Endothelial cell of umbilical vein (primary cell): ENCODE measurements around the gene NDUFS8. TPM values are rescaled to one million over a fixed set of nuclear protein-coding genes. Genes with fewer than 3 reads are reported as not detected.

Source experiments
- BruUV-seq: library from RNA; stranded (reverse); fragments of 400-500 nt; replicated peaks from 2 replicates; lab custom pipeline; 2021; lab: Mats Ljungman, UMichigan
- CTCF ChIA-PET: fragments of 300-600, 350-600 bp; sonication (Branson Sonifier 250); formaldehyde crosslinking; loops from one replicate; lab custom pipeline; 2021; ENCODE audit warnings: antibody characterized with exemption, inconsistent platforms; lab: Charles Lee
- POLR2A ChIA-PET: fragments of 300-600, 350-600 bp; sonication (Branson Sonifier 250); formaldehyde crosslinking; loops from one replicate; lab custom pipeline; 2021; ENCODE audit warnings: antibody characterized with exemption, inconsistent platforms; lab: Charles Lee
- DNase-seq: peaks from one replicate; pipeline ENCODE4 v3.0.0-alpha.2; 2011; ENCODE audit warnings: low read depth, low spot score
- FAIRE-seq: peaks from 2 replicates; lab custom pipeline; 2011; peaks lifted over from hg19 to GRCh38; lab: Jason Lieb, UNC
- H2AFZ ChIP-seq: 2 replicates; pipeline ENCODE4 v1.6.0; 2012; ENCODE audit warnings: low read depth, low read length, control low read depth, inconsistent platforms
- H3K27ac ChIP-seq: 2 replicates; pipeline ENCODE4 v1.5.1; 2011; ENCODE audit warnings: low read depth, mild to moderate bottlenecking, control low read depth, low read length, moderate library complexity; ENCODE audit not compliant: insufficient read depth
- H3K27me3 ChIP-seq, 2 experiments: 2 replicates each; pipeline versions ENCODE4 v1.6.0 to v1.6.1; 2011; ENCODE audit warnings: low read length in 2 of 2, mixed read lengths in 1 of 2; ENCODE audit not compliant: control insufficient read depth in 2 of 2, insufficient read depth in 2 of 2
- H3K36me3 ChIP-seq, 2 experiments: 2 replicates in 1 of 2; 3 replicates in 1 of 2; pipeline ENCODE4 v1.5.1; 2011; ENCODE audit warnings: low read length in 2 of 2, mild to moderate bottlenecking in 1 of 2, moderate library complexity in 1 of 2; ENCODE audit not compliant: control insufficient read depth in 2 of 2, insufficient read depth in 2 of 2; ENCODE audit errors: extremely low read depth in 1 of 2
- H3K4me1 ChIP-seq: 3 replicates; pipeline ENCODE4 v1.5.1; 2011; ENCODE audit warnings: mild to moderate bottlenecking, low read length; ENCODE audit not compliant: control insufficient read depth, insufficient read depth; ENCODE audit errors: extremely low read depth
- H3K4me2 ChIP-seq: 2 replicates; pipeline ENCODE4 v1.6.1; 2011; ENCODE audit warnings: low read length, control low read depth, mixed read lengths; ENCODE audit not compliant: insufficient read depth
- H3K4me3 ChIP-seq, 3 experiments: fragments of 200-600 bp in 1 of 3; sonication (generic), shearing (Covaris generic) in 1 of 3; replicated peaks in 1 of 3; 2 replicates each; pipeline ENCODE4 v1.5.1; 2011 to 2016; ENCODE audit warnings: control low read depth in 3 of 3, low read length in 3 of 3, mild to moderate bottlenecking in 2 of 3, inconsistent platforms in 1 of 3, low read depth in 1 of 3, moderate library complexity in 1 of 3; ENCODE audit not compliant: insufficient read depth in 1 of 3
- H3K79me2 ChIP-seq: 2 replicates; pipeline ENCODE4 v1.6.0; 2012; ENCODE audit warnings: low read length, inconsistent platforms; ENCODE audit not compliant: control insufficient read depth, insufficient read depth
- H3K9ac ChIP-seq: replicated peaks from 2 replicates; pipeline ENCODE3; 2011; ENCODE audit warnings: low read length, control low read depth; ENCODE audit not compliant: insufficient read depth; ENCODE audit errors: extremely low read depth
- H3K9me1 ChIP-seq: replicated peaks from 3 replicates; pipeline ENCODE4 v1.6.0; 2011; ENCODE audit warnings: mild to moderate bottlenecking, low read length; ENCODE audit not compliant: control insufficient read depth, insufficient read depth; ENCODE audit errors: extremely low read depth
- H3K9me3 ChIP-seq: replicated peaks from 2 replicates; pipeline ENCODE4 v1.5.1; 2012; ENCODE audit warnings: low read length, inconsistent platforms; ENCODE audit not compliant: control insufficient read depth, insufficient read depth
- H4K20me1 ChIP-seq: replicated peaks from 2 replicates; pipeline ENCODE3; 2011; ENCODE audit warnings: mild to moderate bottlenecking, low read length; ENCODE audit not compliant: control insufficient read depth, insufficient read depth; ENCODE audit errors: extremely low read depth
- CTCF ChIP-seq, 2 donors: IDR thresholded peaks; 1 replicate in 1 of 2; 2 replicates in 1 of 2; pipeline ENCODE4 v1.5.1; 2011; ENCODE audit warnings: low read length in 2 of 2, mild to moderate bottlenecking in 2 of 2, moderate library complexity in 2 of 2, control low read depth in 1 of 2, inconsistent platforms in 1 of 2, low read depth in 1 of 2; ENCODE audit not compliant: insufficient read depth in 1 of 2; ENCODE audit errors: extremely low read depth in 1 of 2
- EZH2 ChIP-seq: IDR thresholded peaks from 2 replicates; pipeline ENCODE4 v1.6.1; 2012; ENCODE audit warnings: borderline replicate concordance, low read depth, mild to moderate bottlenecking, moderate library complexity, low read length, inconsistent platforms; ENCODE audit not compliant: severe bottlenecking
- FOS ChIP-seq: IDR thresholded peaks from 2 replicates; pipeline ENCODE4 v1.6.1; 2011; ENCODE audit warnings: mild to moderate bottlenecking, low read length, moderate library complexity, borderline replicate concordance; ENCODE audit not compliant: insufficient read depth
- GATA2 ChIP-seq: IDR thresholded peaks from 2 replicates; pipeline ENCODE4 v1.7.0; 2011; ENCODE audit warnings: low read depth, mild to moderate bottlenecking, moderate library complexity, mixed read lengths, low read length; ENCODE audit not compliant: insufficient read length, insufficient read depth
- JUN ChIP-seq: IDR thresholded peaks from 2 replicates; pipeline ENCODE4 v1.6.1; 2011; ENCODE audit warnings: borderline replicate concordance, low read depth; ENCODE audit not compliant: insufficient read length, insufficient read depth
- MAX ChIP-seq: IDR thresholded peaks from 2 replicates; pipeline ENCODE4 v1.6.1; 2011; ENCODE audit not compliant: insufficient read depth, insufficient read length
- MYC ChIP-seq: IDR thresholded peaks from one replicate; pipeline ENCODE4 v1.6.1; 2011; ENCODE audit warnings: mild to moderate bottlenecking, low read depth, low read length
- POLR2A ChIP-seq: IDR thresholded peaks from 2 replicates; pipeline ENCODE4 v1.6.1; 2012; ENCODE audit warnings: low read depth, mild to moderate bottlenecking, control low read depth, low read length
- dilution Hi-C: fragments of 300-500 bp; cut with MboI; formaldehyde crosslinking; loops from one replicate; pipeline ENCODE4 v1.15.0; 2019; ENCODE audit warnings: low sequenced_read_pairs; ENCODE audit not compliant: extremely low pct_ligation_motif_present
- intact Hi-C: fragments of 100-400 bp; cut with micrococcal nuclease; formaldehyde crosslinking; loops from one replicate; pipeline ENCODE4 v1.10.0; 2022
- polyA plus RNA-seq, 4 experiments: library from polyadenylated mRNA; depleted of rRNA in 3 of 4; stranded (reverse) in 3 of 4; unstranded in 1 of 4; fragments of >200 nt; gene quantifications; 2 replicates each; pipeline versions ENCODE4 v1.2.1 to v1.2.3, GENCODE V29; 2011 to 2012; ENCODE audit warnings: missing spikeins in 1 of 4
- total RNA-seq: library from RNA; stranded (reverse); gene quantifications from 2 replicates; pipeline ENCODE4 v1.2.3, GENCODE V29; 2021

The NDUFS8 gene
- total and polyA plus RNA-seq, 2 donors (not counting 3 experiments of a cell fraction or from before 2014, with no cell fraction given), result 166 to 170 TPM

- Histone ChIP-seq H3K27ac (no peak overlapping the region), H3K4me1 (peaks cover 14% of the 10 kb centered on the region), H3K9ac (no peak overlapping the region), H2AFZ (no peak overlapping the region), H3K9me1 (no peaks in the 10 kb centered on the region), H3K36me3 (peaks cover 0 to 19% of the 10 kb centered on the region in 2 experiments), H3K27me3 (no peaks in the 10 kb centered on the region), H3K79me2 (peaks cover 18% of the 10 kb centered on the region), H3K4me3 (no peak overlapping the region), H3K4me2 (peak overlapping the region; percentile 56), H4K20me1 (no peaks in the 10 kb centered on the region), H3K9me3 (no peaks in the 10 kb centered on the region)
- BruUV-seq, result no TSS peak
- POLR2A ChIA-PET, result no interaction called here
- no peak for TF ChIP-seq FOS
- TF ChIP-seq MAX, result no peak
- TF ChIP-seq GATA2, result no peak
- no peak for TF ChIP-seq JUN
- intact Hi-C loops, result no loop called here
- dilution Hi-C loops, result no loop called here
- FAIRE-seq, result peak; percentile 21
- CTCF ChIA-PET, result no interaction called here
- DNase-seq, result no peak
Measured at GRCh38 chr11:68032003-68032402, 1.5 kb downstream of the NDUFS8 start.

GRCh38 chr11:68032997-68033707 lies 2.7 kb downstream of the NDUFS8 start:
- POLR2A ChIA-PET, result no interaction called here

More at GRCh38 chr11:68032997-68033707, 2.7 kb downstream of the NDUFS8 start:
- Histone ChIP-seq H3K79me2 (peaks cover 18% of the 10 kb centered on the region), H3K9me1 (no peaks in the 10 kb centered on the region), H4K20me1 (no peaks in the 10 kb centered on the region), H3K36me3 (peaks cover 0 to 19% of the 10 kb centered on the region in 2 experiments), H3K4me2 (no peak overlapping the region), H2AFZ (no peak overlapping the region), H3K4me3 (no peak overlapping the region), H3K27me3 (no peaks in the 10 kb centered on the region), H3K27ac (no peak overlapping the region), H3K4me1 (peaks cover 18% of the 10 kb centered on the region), H3K9me3 (no peaks in the 10 kb centered on the region), H3K9ac (no peak overlapping the region)
- DNase-seq (no peak), FAIRE-seq (no peak)
- dilution Hi-C loops (no loop called here), intact Hi-C loops (no loop called here)
- TF ChIP-seq EZH2 (no peak), CTCF (IDR thresholded peaks at IDR 0.05; ENCODE audit: extremely low read depth in 1 of 2, insufficient read depth in 1 of 2, low read depth in 1 of 2, low read length in 2 of 2) (no peak), FOS (no peak), POLR2A (no peak), JUN (no peak), MYC (no peak)
- CTCF ChIA-PET, result no interaction called here
- BruUV-seq, result no TSS peak
